ENCODE results near the gene CUZD1.

DNA sequence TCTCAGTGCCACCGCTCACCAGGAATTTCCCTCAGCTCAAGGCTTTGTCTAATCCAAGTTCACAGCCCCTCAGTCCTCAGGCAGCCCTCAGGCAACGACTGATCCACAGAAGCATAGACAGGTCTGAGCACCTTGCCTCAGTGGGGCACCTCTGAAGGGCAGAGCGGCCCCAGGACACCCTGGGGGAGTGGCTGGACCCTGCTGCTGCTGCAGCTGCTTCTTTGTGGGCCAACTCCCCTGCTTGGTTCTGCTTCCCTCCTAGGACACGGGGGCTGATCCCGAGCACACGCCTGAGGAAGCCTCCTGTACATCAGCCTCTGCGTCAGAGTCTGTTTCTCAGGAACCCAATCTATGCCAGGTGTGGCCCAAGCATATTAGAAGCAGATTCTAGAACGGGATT lies 16.2 kb downstream of the CUZD1 start:
- TF ChIP-seq, protein P1, sequence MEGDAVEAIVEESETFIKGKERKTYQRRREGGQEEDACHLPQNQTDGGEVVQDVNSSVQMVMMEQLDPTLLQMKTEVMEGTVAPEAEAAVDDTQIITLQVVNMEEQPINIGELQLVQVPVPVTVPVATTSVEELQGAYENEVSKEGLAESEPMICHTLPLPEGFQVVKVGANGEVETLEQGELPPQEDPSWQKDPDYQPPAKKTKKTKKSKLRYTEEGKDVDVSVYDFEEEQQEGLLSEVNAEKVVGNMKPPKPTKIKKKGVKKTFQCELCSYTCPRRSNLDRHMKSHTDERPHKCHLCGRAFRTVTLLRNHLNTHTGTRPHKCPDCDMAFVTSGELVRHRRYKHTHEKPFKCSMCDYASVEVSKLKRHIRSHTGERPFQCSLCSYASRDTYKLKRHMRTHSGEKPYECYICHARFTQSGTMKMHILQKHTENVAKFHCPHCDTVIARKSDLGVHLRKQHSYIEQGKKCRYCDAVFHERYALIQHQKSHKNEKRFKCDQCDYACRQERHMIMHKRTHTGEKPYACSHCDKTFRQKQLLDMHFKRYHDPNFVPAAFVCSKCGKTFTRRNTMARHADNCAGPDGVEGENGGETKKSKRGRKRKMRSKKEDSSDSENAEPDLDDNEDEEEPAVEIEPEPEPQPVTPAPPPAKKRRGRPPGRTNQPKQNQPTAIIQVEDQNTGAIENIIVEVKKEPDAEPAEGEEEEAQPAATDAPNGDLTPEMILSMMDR (IDR thresholded peaks at IDR 0.05) = no peak
- TF ChIP-seq POLR2A (IDR thresholded peaks at IDR 0.05; ENCODE audit: low read depth) = no peak
- no peak for TF ChIP-seq EP300 (IDR thresholded peaks at IDR 0.05)
- TF ChIP-seq POLR2AphosphoS5 (IDR thresholded peaks at IDR 0.05) = no peak

Measured in esophagus muscularis mucosa (tissue), 4 donors.